Measurements from ENCODE around the gene ANTKMT.
"Not testable (repeated sequence)": the region's sequence is repeated elsewhere in the genome, so short reads cannot be mapped to it uniquely, and the experiment has no call there.

ANTKMT gene

GRCh38 chr16:711548-712320 lies 9.2 kb upstream of the ANTKMT start:
- Histone ChIP-seq H3K9me3 (replicated peaks in 1 of 2; ENCODE audit: control insufficient read depth in 2 of 2, insufficient read depth in 1 of 2, low read depth in 1 of 2, low read length in 2 of 2) (no peaks in the 10 kb centered on the region), H2AK5ac (ENCODE audit: low read depth, low read length) (peak overlapping the region; percentile 100), H3K79me1 (ENCODE audit: low read depth, low read length) (peaks cover 12% of the 10 kb centered on the region), H3K4me3 (ENCODE audit: low read length in 2 of 2) (no peak overlapping the region), H3K14ac (ENCODE audit: low read length) (no peak overlapping the region), H3K4ac (ENCODE audit: low read length) (no peak overlapping the region), H3K18ac (ENCODE audit: low read length) (peak overlapping the region; percentile 2), H2BK15ac (ENCODE audit: low read length) (peak overlapping the region; percentile 99), H3K9ac (ENCODE audit: low read depth, low read length, poor library complexity) (no peak overlapping the region), H3K27me3 (ENCODE audit: control insufficient read depth in 3 of 3, insufficient read depth in 3 of 3, low read depth in 1 of 3, low read length in 3 of 3) (peaks cover 3 to 34% (median 13%) of the 10 kb centered on the region in 3 experiments), H3K36me3 (replicated peaks in 1 of 2; ENCODE audit: control insufficient read depth in 2 of 2, insufficient read depth in 2 of 2, low read length in 2 of 2) (peaks cover 2 to 4% of the 10 kb centered on the region in 2 donors), H3K27ac (replicated peaks; ENCODE audit: low read length) (no peak overlapping the region), H3K4me1 (ENCODE audit: control insufficient read depth in 2 of 2, insufficient read depth in 1 of 2, low read depth in 1 of 2, low read length in 2 of 2) (peaks cover 31 to 50% of the 10 kb centered on the region in 2 donors), H3K4me2 (ENCODE audit: insufficient read depth, low read length, poor library complexity, severe bottlenecking) (no peak overlapping the region), H2BK120ac (ENCODE audit: low read depth, low read length) (no peak overlapping the region), H2BK12ac (ENCODE audit: low read length) (no peak overlapping the region), H2BK5ac (ENCODE audit: low read length) (no peak overlapping the region), H4K91ac (ENCODE audit: low read depth, low read length, poor library complexity) (no peak overlapping the region), H3K23ac (ENCODE audit: low read depth, low read length, poor library complexity) (peak overlapping the region; percentile 80), H2AFZ (ENCODE audit: low read length) (no peak overlapping the region), H4K8ac (ENCODE audit: low read depth, low read length) (no peak overlapping the region)
- DNase-seq (ENCODE audit: low spot score): no peak
- WGBS, 2 donors (ENCODE audit: extremely low coverage in 2 of 2, insufficient read length in 2 of 2, insufficient replicate concordance in 1 of 2): no CpG with 5 or more reads among the region's 25 CpGs

- not testable (repeated sequence) for H3K18ac ChIP-seq (ENCODE audit: low read length); H3K9me3 ChIP-seq (replicated peaks in 1 of 2; ENCODE audit: control insufficient read depth in 2 of 2, insufficient read depth in 1 of 2, low read depth in 1 of 2, low read length in 2 of 2); H3K9ac ChIP-seq (ENCODE audit: low read depth, low read length, poor library complexity); H4K8ac ChIP-seq (ENCODE audit: low read depth, low read length); H3K23ac ChIP-seq (ENCODE audit: low read depth, low read length, poor library complexity); H3K4me3 ChIP-seq (ENCODE audit: low read length in 2 of 2); H2BK120ac ChIP-seq (ENCODE audit: low read depth, low read length); H2BK15ac ChIP-seq (ENCODE audit: low read length); H4K91ac ChIP-seq (ENCODE audit: low read depth, low read length, poor library complexity); H3K14ac ChIP-seq (ENCODE audit: low read length); H3K27ac ChIP-seq (replicated peaks; ENCODE audit: low read length); H2BK12ac ChIP-seq (ENCODE audit: low read length); H2AFZ ChIP-seq (ENCODE audit: low read length); H2AK5ac ChIP-seq (ENCODE audit: low read depth, low read length); H3K4me2 ChIP-seq (ENCODE audit: insufficient read depth, low read length, poor library complexity, severe bottlenecking); DNase-seq (ENCODE audit: low spot score); H3K4ac ChIP-seq (ENCODE audit: low read length); H2BK5ac ChIP-seq (ENCODE audit: low read length)
- Histone ChIP-seq H3K4me1 (ENCODE audit: control insufficient read depth in 2 of 2, insufficient read depth in 1 of 2, low read depth in 1 of 2, low read length in 2 of 2) (peaks cover 42 to 55% of the 10 kb centered on the region in 2 donors), H3K36me3 (replicated peaks in 1 of 2; ENCODE audit: control insufficient read depth in 2 of 2, insufficient read depth in 2 of 2, low read length in 2 of 2) (peaks cover 11 to 15% of the 10 kb centered on the region in 2 donors), H3K79me1 (ENCODE audit: low read depth, low read length) (peaks cover 18% of the 10 kb centered on the region), H3K27me3 (ENCODE audit: control insufficient read depth in 3 of 3, insufficient read depth in 3 of 3, low read depth in 1 of 3, low read length in 3 of 3) (peaks cover 0 to 23% (median 5%) of the 10 kb centered on the region in 3 experiments)
- WGBS, 2 donors (ENCODE audit: extremely low coverage in 2 of 2, insufficient read length in 2 of 2, insufficient replicate concordance in 1 of 2): no CpG with 5 or more reads among the region's 13 CpGs
Measured at GRCh38 chr16:712740-713250, 8.2 kb upstream of the ANTKMT start.

- no peak for DNase-seq (ENCODE audit: low spot score)
- no CpG with 5 or more reads among the region's 11 CpGs for WGBS, 2 donors (ENCODE audit: extremely low coverage in 2 of 2, insufficient read length in 2 of 2, insufficient replicate concordance in 1 of 2)
- Histone ChIP-seq H3K14ac (ENCODE audit: low read length) (no peak overlapping the region), H2AFZ (ENCODE audit: low read length) (peak overlapping the region; percentile 90), H3K36me3 (replicated peaks in 1 of 2; ENCODE audit: control insufficient read depth in 2 of 2, insufficient read depth in 2 of 2, low read length in 2 of 2) (peaks cover 11 to 27% of the 10 kb centered on the region in 2 donors), H3K9ac (ENCODE audit: low read depth, low read length, poor library complexity) (peak overlapping the region; percentile 24), H2BK12ac (ENCODE audit: low read length) (peak overlapping the region; percentile 75), H2BK15ac (ENCODE audit: low read length) (peak overlapping the region; percentile 99), H3K27me3 (ENCODE audit: control insufficient read depth in 3 of 3, insufficient read depth in 3 of 3, low read depth in 1 of 3, low read length in 3 of 3) (peaks cover 0 to 10% (median 0%) of the 10 kb centered on the region in 3 experiments), H3K79me1 (ENCODE audit: low read depth, low read length) (peaks cover 28% of the 10 kb centered on the region), H2AK5ac (ENCODE audit: low read depth, low read length) (peak overlapping the region; percentile 98), H3K27ac (replicated peaks; ENCODE audit: low read length) (no peak overlapping the region), H3K4me3 (ENCODE audit: low read length in 2 of 2) (peak overlapping the region in 1 of 2 donors; percentile 62), H4K8ac (ENCODE audit: low read depth, low read length) (peak overlapping the region; percentile 86), H3K18ac (ENCODE audit: low read length) (peak overlapping the region; percentile 93), H2BK5ac (ENCODE audit: low read length) (peak overlapping the region; percentile 75), H2BK120ac (ENCODE audit: low read depth, low read length) (peak overlapping the region; percentile 87), H3K4ac (ENCODE audit: low read length) (peak overlapping the region; percentile 84), H3K23ac (ENCODE audit: low read depth, low read length, poor library complexity) (peak overlapping the region; percentile 55), H3K9me3 (replicated peaks in 1 of 2; ENCODE audit: control insufficient read depth in 2 of 2, insufficient read depth in 1 of 2, low read depth in 1 of 2, low read length in 2 of 2) (no peaks in the 10 kb centered on the region), H4K91ac (ENCODE audit: low read depth, low read length, poor library complexity) (peak overlapping the region; percentile 85), H3K4me2 (ENCODE audit: insufficient read depth, low read length, poor library complexity, severe bottlenecking) (peak overlapping the region; percentile 62), H3K4me1 (ENCODE audit: control insufficient read depth in 2 of 2, insufficient read depth in 1 of 2, low read depth in 1 of 2, low read length in 2 of 2) (peaks cover 50 to 64% of the 10 kb centered on the region in 2 donors)
Measured at GRCh38 chr16:714079-714478, 6.9 kb upstream of the ANTKMT start.
